Lung microvascular endothelial cell (primary cell): ENCODE results near the gene MLH3. TPM values are rescaled to one million over a fixed set of nuclear protein-coding genes. Genes with fewer than 3 reads are reported as not detected.

Experiments
- DNase-seq, 2 donors: peaks; one replicate each; pipeline versions ENCODE4 v3.0.0 to v3.0.0-alpha.2; 2010; ENCODE audit warnings: low read depth in 2 of 2
- total RNA-seq: library from RNA; depleted of rRNA; stranded (reverse); fragments of >200 nt; gene quantifications from 2 replicates; pipeline ENCODE4 v1.2.1, GENCODE V29; 2014

The MLH3 gene
- total RNA-seq, 1 donor from 2014 or later: 19.6 TPM

GRCh38 chr14:74968811-74969210 lies 82.5 kb downstream of the MLH3 start:
- DNase-seq: no peak

DNA sequence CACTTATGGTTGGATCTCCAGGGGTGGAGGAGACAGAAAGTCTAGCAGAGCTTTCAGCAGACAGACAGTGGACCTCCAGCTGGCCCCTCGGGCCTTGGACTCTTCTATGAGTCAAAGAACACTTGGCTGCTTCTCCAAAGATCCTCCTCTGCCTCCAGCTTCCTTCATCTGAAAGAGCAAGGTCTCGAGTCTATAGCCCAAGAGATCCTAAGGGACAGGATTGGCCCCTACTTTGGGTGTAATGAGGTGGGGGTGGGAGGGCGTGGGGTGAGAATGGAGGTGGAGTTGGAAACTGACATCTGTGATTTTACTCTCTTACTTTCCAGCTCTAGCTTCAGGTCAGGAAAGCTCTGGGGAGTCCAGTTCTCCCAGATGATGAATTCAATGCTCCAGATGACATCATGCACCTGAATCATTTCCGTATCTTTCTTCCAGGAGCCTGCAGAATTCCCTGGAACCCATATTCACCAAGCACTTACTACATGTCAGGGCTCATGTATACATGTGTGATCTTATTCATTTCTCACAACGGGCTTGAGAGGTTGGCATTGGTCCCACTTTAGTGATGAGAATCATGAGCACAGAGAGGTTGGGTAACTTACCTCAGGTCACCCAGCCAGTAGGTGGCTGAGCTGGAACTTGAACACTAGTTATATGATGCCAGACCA lies 85.6 kb downstream of the MLH3 start:
- peak in 1 of 2 donors; percentile 93 for DNase-seq

GRCh38 chr14:74964787-74965485 lies 86.3 kb downstream of the MLH3 start:
- DNase-seq: peak in 1 of 2 donors; percentile 93

Other genes starting within 250 kb of the MLH3 start
- gene PROX2, start 175.3 kb downstream of the MLH3 start, total RNA-seq: not detected in 2 replicates
- 35.3 and 35.7 TPM in 2 replicates for gene DLST, start 169.6 kb downstream of the MLH3 start, total RNA-seq
- 4.4 and 6.2 TPM in 2 replicates for gene RPS6KL1, start 128.2 kb downstream of the MLH3 start, total RNA-seq
- gene PGF, start 95.9 kb downstream of the MLH3 start, total RNA-seq: 20.2 and 92.0 TPM in 2 replicates
- 33.1 and 37.3 TPM in 2 replicates for gene EIF2B2, start 48.5 kb downstream of the MLH3 start, total RNA-seq
- 4.6 and 5.6 TPM in 2 replicates for gene ACYP1, start 12.6 kb upstream of the MLH3 start, total RNA-seq
- gene ZC2HC1C, start 18.2 kb upstream of the MLH3 start, total RNA-seq: 0.40 and 0.44 TPM in 2 replicates
- gene NEK9, start 75.6 kb upstream of the MLH3 start, total RNA-seq: 18.1 and 32.7 TPM in 2 replicates
- gene TMED10, start 125.1 kb upstream of the MLH3 start, total RNA-seq: 170 and 192 TPM in 2 replicates
- gene FOS, start 227.4 kb upstream of the MLH3 start, total RNA-seq: 7.8 and 278 TPM in 2 replicates